HT-29 (cell line): ENCODE results near the gene MSH3. TPM values are rescaled to one million over a fixed set of nuclear protein-coding genes. Genes with fewer than 3 reads are reported as not detected.
A peak's percentile ranks its signal among the peaks of the same experiment; 100 is the strongest.

Source experiments
- DNase-seq: peaks from one replicate; pipeline ENCODE4 v3.0.0-alpha.2; 2015; ENCODE audit warnings: low spot score
- total RNA-seq: library from RNA; depleted of rRNA; stranded (reverse); fragments of >200 nt; shearing (Covaris generic); gene quantifications from 2 replicates; pipeline ENCODE4 v1.2.3, GENCODE V29; 2014; rRNA removed

Gene MSH3
- total RNA-seq, result 7.1 and 7.4 TPM in 2 replicates

GRCh38 chr5:80654391-80655230, at the start of gene MSH3, which contains the start of gene DHFR:
Gene MSH3, plus strand, starts transcription at chr5:80654652. Its CDS starts 76 bp downstream, at chr5:80654728.
Gene DHFR, minus strand, starts transcription at chr5:80654983. Its CDS starts 494 bp downstream, at chr5:80654489.
- peak; percentile 88 for DNase-seq

GRCh38 chr5:80607343-80607742, 47.1 kb upstream of the MSH3 start:
- DNase-seq, result no peak

- no peak for DNase-seq
These were observed 46.6 kb upstream of the MSH3 start for GRCh38 chr5:80607832-80608231.

- no peak for DNase-seq
These were observed 45.7 kb upstream of the MSH3 start for GRCh38 chr5:80608731-80609130.

GRCh38 chr5:80609692-80610091, 44.8 kb upstream of the MSH3 start:
- no peak for DNase-seq

GRCh38 chr5:80615266-80615914, 39.1 kb upstream of the MSH3 start:
- DNase-seq, result no peak

GRCh38 chr5:80618438-80618837, 36.0 kb upstream of the MSH3 start:
- DNase-seq, result no peak

GRCh38 chr5:80619086-80619485, 35.4 kb upstream of the MSH3 start:
- no peak for DNase-seq

GRCh38 chr5:80620211-80620610, 34.2 kb upstream of the MSH3 start:
- DNase-seq, result no peak

GRCh38 chr5:80622756-80623155, 31.7 kb upstream of the MSH3 start:
- no peak for DNase-seq

GRCh38 chr5:80623999-80624398, 30.5 kb upstream of the MSH3 start:
- no peak for DNase-seq

GRCh38 chr5:80625230-80625629, 29.2 kb upstream of the MSH3 start:
- no peak for DNase-seq

- no peak for DNase-seq
These were observed 25.2 kb upstream of the MSH3 start for GRCh38 chr5:80629281-80629680.

- DNase-seq, result no peak
These were observed 22.9 kb upstream of the MSH3 start for GRCh38 chr5:80631278-80632259.

- no peak for DNase-seq
These were observed 21.8 kb upstream of the MSH3 start for GRCh38 chr5:80632700-80633099.

- DNase-seq, result no peak
These were observed 20.3 kb upstream of the MSH3 start for GRCh38 chr5:80634193-80634592.

- peak; percentile 16 for DNase-seq
These were observed 13.1 kb upstream of the MSH3 start for GRCh38 chr5:80641353-80641752.

GRCh38 chr5:80644900-80645299, 9.6 kb upstream of the MSH3 start:
- DNase-seq, result no peak

GRCh38 chr5:80646926-80647325, 7.5 kb upstream of the MSH3 start:
- no peak for DNase-seq

- DNase-seq, result no peak
These were observed 950 bp upstream of the MSH3 start for GRCh38 chr5:80653502-80653901.

GRCh38 chr5:80654054-80654390, 430 bp upstream of the MSH3 start:
- DNase-seq, result peak; percentile 50
